H1 (cell line): ENCODE results near the gene IMPDH1. TPM values are rescaled to one million over a fixed set of nuclear protein-coding genes. Genes with fewer than 3 reads are reported as not detected.

Experiments
- CTCF ChIA-PET: fragments of 300-600 bp; sonication (Branson Sonifier 250); formaldehyde crosslinking; loops from one replicate; lab custom pipeline; 2021; ENCODE audit not compliant: partially characterized antibody; lab: Charles Lee
- POLR2A ChIA-PET: fragments of 300-600 bp; sonication (Branson Sonifier 250); formaldehyde crosslinking; loops from one replicate; lab custom pipeline; 2021; ENCODE audit warnings: inconsistent platforms; ENCODE audit not compliant: partially characterized antibody; lab: Charles Lee
- DNase-seq, 2 experiments: peaks; one replicate each; pipeline versions ENCODE4 v3.0.0 to v3.0.0-alpha.2; 2010 to 2022; ENCODE audit warnings: low spot score in 2 of 2, low read depth in 1 of 2, mixed read lengths in 1 of 2
- FAIRE-seq: peaks from 2 replicates; lab custom pipeline; 2011; peaks lifted over from hg19 to GRCh38; lab: Jason Lieb, UNC
- H2AFZ ChIP-seq: 2 replicates; pipeline ENCODE4 v1.8.1; 2012; ENCODE audit warnings: low read length, inconsistent platforms
- H2AK5ac ChIP-seq: 2 replicates; pipeline ENCODE4 v1.6.1; 2013; ENCODE audit warnings: low read depth, low read length
- H2BK120ac ChIP-seq: replicated peaks from 2 replicates; pipeline ENCODE3; 2013; ENCODE audit warnings: low read depth, low read length, inconsistent platforms
- H2BK12ac ChIP-seq: 2 replicates; pipeline ENCODE4 v1.6.1; 2013; ENCODE audit warnings: low read depth, low read length
- H2BK15ac ChIP-seq: 2 replicates; pipeline ENCODE4 v1.6.1; 2013; ENCODE audit warnings: low read length
- H2BK20ac ChIP-seq: 2 replicates; pipeline ENCODE4 v1.6.1; 2013; ENCODE audit warnings: low read length
- H2BK5ac ChIP-seq: 2 replicates; pipeline ENCODE4 v1.6.1; 2013; ENCODE audit warnings: low read depth, low read length
- H3K14ac ChIP-seq: 2 replicates; pipeline ENCODE4 v1.6.1; 2013; ENCODE audit warnings: inconsistent platforms; ENCODE audit not compliant: insufficient read length
- H3K18ac ChIP-seq: 2 replicates; pipeline ENCODE4 v1.6.1; 2013; ENCODE audit warnings: low read length; ENCODE audit errors: extremely low read depth
- H3K23ac ChIP-seq: 2 replicates; pipeline ENCODE4 v1.6.1; 2013; ENCODE audit warnings: inconsistent platforms; ENCODE audit not compliant: insufficient read length
- H3K23me2 ChIP-seq: 2 replicates; pipeline ENCODE4 v1.6.1; 2013; ENCODE audit warnings: low read depth, low read length
- H3K27ac ChIP-seq: 2 replicates; pipeline ENCODE4 v1.6.1; 2011; ENCODE audit warnings: low read depth, low read length, inconsistent platforms
- H3K27me3 ChIP-seq, 4 experiments: replicated peaks in 1 of 4; 1 replicate in 1 of 4; 2 replicates in 3 of 4; pipeline versions ENCODE4 v1.6.1 to v1.8.1; 2011 to 2013; ENCODE audit warnings: low read length in 3 of 4, mild to moderate bottlenecking in 3 of 4, inconsistent platforms in 2 of 4, mixed read lengths in 2 of 4, moderate library complexity in 1 of 4; ENCODE audit not compliant: control insufficient read depth in 3 of 4, insufficient read depth in 3 of 4; ENCODE audit errors: extremely low read depth in 1 of 4
- H3K36me3 ChIP-seq, 4 experiments: 2 replicates each; pipeline versions ENCODE4 v1.6.1 to v1.8.1; 2011 to 2013; ENCODE audit warnings: mild to moderate bottlenecking in 4 of 4, low read length in 3 of 4, moderate library complexity in 2 of 4, control low read depth in 1 of 4, inconsistent platforms in 1 of 4; ENCODE audit not compliant: insufficient read depth in 4 of 4, control insufficient read depth in 2 of 4
- H3K4ac ChIP-seq: replicated peaks from 2 replicates; pipeline ENCODE3; 2013; ENCODE audit warnings: low read length, low read depth, mixed read lengths, inconsistent platforms; ENCODE audit not compliant: insufficient read length
- H3K4me1 ChIP-seq, 4 experiments: replicated peaks in 1 of 4; 1 replicate in 1 of 4; 2 replicates in 3 of 4; pipeline versions ENCODE4 v1.6.1 to v1.8.1; 2011 to 2013; ENCODE audit warnings: low read length in 3 of 4, inconsistent platforms in 2 of 4, mixed read lengths in 1 of 4; ENCODE audit not compliant: insufficient read depth in 4 of 4, control insufficient read depth in 3 of 4
- H3K4me2 ChIP-seq, 2 experiments: 2 replicates each; pipeline versions ENCODE4 v1.6.1 to v1.8.1; 2011 to 2013; ENCODE audit warnings: low read depth in 2 of 2, low read length in 2 of 2, control low read depth in 1 of 2, inconsistent platforms in 1 of 2, mild to moderate bottlenecking in 1 of 2; ENCODE audit not compliant: insufficient read depth in 1 of 2
- H3K4me3 ChIP-seq, 4 experiments: fragments of 200-600, 300-600 bp in 1 of 4; sonication (generic), shearing (Covaris generic), sonication (Bioruptor Twin) in 1 of 4; 2 replicates each; pipeline versions ENCODE4 v1.5.1 to v1.8.1; 2011 to 2016; ENCODE audit warnings: low read length in 4 of 4, low read depth in 3 of 4, control low read depth in 2 of 4, inconsistent platforms in 2 of 4, mild to moderate bottlenecking in 2 of 4, mixed read lengths in 1 of 4, moderate library complexity in 1 of 4; ENCODE audit not compliant: insufficient read depth in 2 of 4; ENCODE audit errors: extremely low read depth in 1 of 4
- H3K56ac ChIP-seq: replicated peaks from 2 replicates; pipeline ENCODE3; 2013; ENCODE audit warnings: low read depth, mild to moderate bottlenecking, mixed read lengths, low read length, inconsistent platforms; ENCODE audit not compliant: insufficient read length
- H3K79me1 ChIP-seq: 2 replicates; pipeline ENCODE4 v1.6.1; 2013; ENCODE audit warnings: low read depth, low read length, control low read depth
- H3K79me2 ChIP-seq, 2 experiments: 2 replicates each; pipeline versions ENCODE4 v1.6.1 to v1.8.1; 2012 to 2013; ENCODE audit warnings: low read length in 2 of 2, mild to moderate bottlenecking in 2 of 2, inconsistent platforms in 1 of 2; ENCODE audit not compliant: insufficient read depth in 2 of 2, control insufficient read depth in 1 of 2
- H3K9ac ChIP-seq, 4 experiments: replicated peaks in 1 of 4; 1 replicate in 1 of 4; 2 replicates in 3 of 4; pipeline versions ENCODE4 v1.6.1 to v1.8.1; 2011 to 2013; ENCODE audit warnings: low read depth in 3 of 4, low read length in 3 of 4, control low read depth in 2 of 4, mild to moderate bottlenecking in 2 of 4, moderate library complexity in 2 of 4, inconsistent platforms in 1 of 4; ENCODE audit errors: extremely low read depth in 1 of 4
- H3K9me3 ChIP-seq, 2 experiments: 2 replicates each; pipeline versions ENCODE4 v1.6.1 to v1.8.1; 2012 to 2013; ENCODE audit warnings: mild to moderate bottlenecking in 2 of 2, moderate library complexity in 2 of 2, control low read depth in 1 of 2, inconsistent platforms in 1 of 2, low read depth in 1 of 2, low read length in 1 of 2, mixed read lengths in 1 of 2; ENCODE audit not compliant: insufficient read depth in 2 of 2
- H4K20me1 ChIP-seq, 2 experiments: replicated peaks in 1 of 2; 2 replicates each; pipeline versions ENCODE3 to v1.8.1; 2011 to 2013; ENCODE audit warnings: inconsistent platforms in 2 of 2, low read length in 2 of 2, mild to moderate bottlenecking in 1 of 2; ENCODE audit not compliant: insufficient read depth in 2 of 2, control insufficient read depth in 1 of 2
- H4K5ac ChIP-seq: 2 replicates; pipeline ENCODE4 v1.6.1; 2013; ENCODE audit warnings: low read length, low read depth, mixed read lengths, inconsistent platforms; ENCODE audit not compliant: insufficient read length
- H4K8ac ChIP-seq: 2 replicates; pipeline ENCODE4 v1.8.0; 2013; ENCODE audit warnings: mild to moderate bottlenecking, moderate library complexity, low read length, inconsistent platforms; ENCODE audit not compliant: insufficient read depth; ENCODE audit errors: extremely low read depth
- H4K91ac ChIP-seq: replicated peaks from 2 replicates; pipeline ENCODE3; 2013; ENCODE audit warnings: low read length, mixed read lengths, inconsistent platforms; ENCODE audit not compliant: insufficient read length
- BCL11A ChIP-seq, 2 experiments: IDR thresholded peaks; one replicate each; pipeline ENCODE4 v1.6.1; 2011; ENCODE audit warnings: low read depth in 2 of 2, low read length in 2 of 2, mild to moderate bottlenecking in 2 of 2
- GABPA ChIP-seq: IDR thresholded peaks from 2 replicates; pipeline ENCODE4 v1.6.1; 2011; ENCODE audit warnings: mild to moderate bottlenecking, low read length, moderate library complexity, borderline replicate concordance; ENCODE audit not compliant: insufficient read depth
- JUND ChIP-seq: IDR thresholded peaks from 2 replicates; pipeline ENCODE4 v1.6.1; 2011; ENCODE audit warnings: mild to moderate bottlenecking, improper control_type of control experiment, low read length
- RNF2 ChIP-seq: fragments of 200-900, 300-1000 bp; sonication (generic); IDR thresholded peaks from 2 replicates; pipeline ENCODE4 v1.7.1; 2016; ENCODE audit warnings: borderline replicate concordance, low read depth, mild to moderate bottlenecking, antibody characterized with exemption, low read length; ENCODE audit not compliant: poor library complexity, severe bottlenecking; ENCODE audit errors: missing control alignments
- RXRA ChIP-seq: IDR thresholded peaks from 2 replicates; pipeline ENCODE4 v1.6.1; 2011; ENCODE audit warnings: low read depth, mild to moderate bottlenecking, low read length, moderate library complexity; ENCODE audit not compliant: insufficient read depth
- TAF1 ChIP-seq: IDR thresholded peaks from 2 replicates; pipeline ENCODE4 v1.6.1; 2011; ENCODE audit warnings: mild to moderate bottlenecking, low read depth, low read length
- WGBS, 2 experiments: shearing (Covaris generic) in 1 of 2; methylation state at CpG; one replicate each; pipeline versions ENCODE4 v1.1.6 to v1.1.7; 2013 to 2015; ENCODE audit warnings: low lambda C conversion rate in 2 of 2, mixed read lengths in 2 of 2, inconsistent platforms in 1 of 2, low coverage in 1 of 2, missing lambda C conversion rate in 1 of 2; ENCODE audit not compliant: insufficient replicate concordance in 2 of 2, insufficient coverage in 1 of 2, insufficient read length in 1 of 2; ENCODE audit errors: extremely low coverage in 1 of 2, missing lambda C conversion rate in 1 of 2; 5-methylcytosine and 5-hydroxymethylcytosine counted together
- polyA plus RNA-seq, 7 experiments: library from polyadenylated mRNA; depleted of rRNA in 3 of 7; stranded (reverse) in 5 of 7; unstranded in 2 of 7; fragments of >200 nt in 5 of 7; fragments of 200-250 nt in 2 of 7; gene quantifications; 1 replicate in 5 of 7; 2 replicates in 1 of 7; 4 replicates in 1 of 7; pipeline versions ENCODE4 v1.2.1 to v1.2.3, GENCODE V29; 2011 to 2013; ENCODE audit warnings: missing spikeins in 2 of 7, mixed read lengths in 2 of 7
- total RNA-seq: library from RNA; stranded (reverse); fragmentation: NEBNext Ultra II Directional; extraction: Animal tissue kit (Norgen Biotek cat#: 25700); gene quantifications from 2 replicates; pipeline ENCODE4 v1.2.1, GENCODE V29; 2021
- TF ChIP-seq, protein P1 (sequence below), 3 experiments: IDR thresholded peaks; 1 replicate in 2 of 3; 2 replicates in 1 of 3; pipeline versions ENCODE4 v1.5.1 to v1.6.1; 2011; ENCODE audit warnings: low read length in 3 of 3, mild to moderate bottlenecking in 3 of 3, inconsistent platforms in 2 of 3, low read depth in 1 of 3, moderate library complexity in 1 of 3; ENCODE audit not compliant: insufficient read depth in 1 of 3; ENCODE audit errors: control extremely low read depth in 1 of 3

The IMPDH1 gene
- total and polyA plus RNA-seq, 2 of the 8 experiments (the other 6 are each of a cell fraction or from before 2014, with no cell fraction given) = 45.8 TPM

DNA sequence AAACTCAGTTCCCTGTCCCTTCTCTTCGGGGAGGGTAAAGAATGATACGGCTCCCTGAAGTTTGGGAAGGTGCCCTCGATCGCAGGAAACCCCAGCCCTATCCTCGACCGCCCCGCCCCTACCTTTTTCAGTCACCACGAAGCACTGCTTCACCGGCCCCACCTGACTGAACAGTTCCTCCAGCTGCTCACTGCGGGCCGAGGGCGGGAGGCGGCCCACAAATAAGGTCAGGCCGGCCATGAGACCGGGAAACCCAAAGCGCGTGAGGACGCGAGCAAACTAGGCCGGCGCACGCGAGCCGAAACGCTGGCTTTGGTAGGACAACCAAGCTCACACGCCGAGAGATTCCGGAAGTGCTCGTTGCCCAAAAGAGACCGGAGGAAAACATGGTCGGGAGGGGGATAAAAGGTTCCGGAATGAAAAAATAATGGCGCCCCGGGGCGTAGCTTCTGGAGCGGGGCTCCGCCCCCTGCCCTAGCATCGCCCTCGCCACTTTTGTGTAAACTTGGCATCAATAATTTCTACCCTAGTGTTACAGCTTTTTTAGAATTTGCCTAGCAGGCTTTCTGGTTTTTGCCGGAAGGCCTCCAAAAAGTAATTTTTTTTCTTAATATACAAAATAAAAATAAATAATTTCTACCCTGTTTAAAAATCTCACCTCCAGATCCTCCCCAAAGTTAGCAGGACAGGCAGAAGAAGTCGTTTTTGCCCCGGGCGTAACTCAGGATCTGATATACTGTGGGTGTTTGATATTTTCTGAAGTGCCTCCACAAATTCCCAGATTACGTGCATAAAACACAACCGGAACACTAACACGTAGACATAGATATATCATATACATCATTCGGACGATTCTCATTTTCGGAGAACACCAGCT lies 66.0 kb downstream of the IMPDH1 start, which contains the start of gene RBM28:
Gene RBM28, minus strand, starts transcription at position 355 of the 877 bp plus-strand sequence. Its CDS starts 115 bp downstream, at position 240.
- Histone ChIP-seq H3K23me2 (peaks cover 4% of the 10 kb centered on the region; the same call in 1 of the 2 replicates), H2AFZ (peak within 1 kb of the TSS; percentile 90), H4K5ac (peak within 1 kb of the TSS; percentile 92), H3K4me1 (peaks cover 0 to 5% (median 4%) of the 10 kb centered on the region in 4 experiments; a peak in 3 of 7 replicates), H3K27ac (peak within 1 kb of the TSS; percentile 90), H4K91ac (peak within 1 kb of the TSS; percentile 61), H3K36me3 (peaks cover 2 to 7% (median 7%) of the 10 kb centered on the region in 4 experiments; a peak in 5 of 8 replicates), H3K27me3 (peaks cover under 1 to 7% (median 2%) of the 10 kb centered on the region in 4 experiments; a peak in 6 of 7 replicates), H2BK20ac (no peak within 1 kb of the TSS), H3K14ac (no peak within 1 kb of the TSS), H2BK5ac (peak within 1 kb of the TSS; percentile 87; the same call in 1 of the 2 replicates), H2BK12ac (no peak within 1 kb of the TSS), H3K9ac (peak within 1 kb of the TSS; percentile 59 to 91 (median 77)), H3K79me2 (peaks cover 18 to 34% of the 10 kb centered on the region in 2 experiments), H4K8ac (peak within 1 kb of the TSS; percentile 97), H3K9me3 (no peaks in the 10 kb centered on the region), H3K56ac (peak within 1 kb of the TSS; percentile 74), H2BK120ac (no peak within 1 kb of the TSS), H2AK5ac (no peak within 1 kb of the TSS), H2BK15ac (no peak within 1 kb of the TSS; the same call in 1 of the 2 replicates), H3K4ac (no peak within 1 kb of the TSS), H4K20me1 (peaks cover 0 to 2% of the 10 kb centered on the region in 2 experiments), H3K4me2 (peak within 1 kb of the TSS; percentile 78 to 92), H3K18ac (peak within 1 kb of the TSS; percentile 92), H3K79me1 (peaks cover 6% of the 10 kb centered on the region), H3K23ac (no peak within 1 kb of the TSS), H3K4me3 (peak within 1 kb of the TSS; percentile 67 to 90 (median 88))
- FAIRE-seq = no peak
- ChIA-PET POLR2A (interaction anchor here (0.7 to 1.6 kb wide), 10 partner anchors 10 to 529 kb away, joined by 3 to 7 read pairs (median 4); no protein-coding TSS in a partner anchor), CTCF (interaction anchor here (0.6 to 13.6 kb wide), 8 partner anchors 10 to 126 kb away, joined by 3 to 345 read pairs (median 5); no protein-coding TSS in a partner anchor)
- WGBS, 2 experiments = 17% methylated on average over 48 of the region's 49 CpGs; no CpG with 5 or more reads in 1 of the 2 experiments
- DNase-seq = peak; percentile 65 to 95
- TF ChIP-seq TAF1 (peak; percentile 97), BCL11A (IDR thresholded peaks at IDR 0.05; ENCODE audit: low read depth in 2 of 2, low read length in 2 of 2) (no peak), RXRA (no peak), JUND (peak; percentile 72; the same call in 1 of the 2 replicates), GABPA (peak; percentile 99), RNF2 (no peak)
- TF ChIP-seq, protein P1, sequence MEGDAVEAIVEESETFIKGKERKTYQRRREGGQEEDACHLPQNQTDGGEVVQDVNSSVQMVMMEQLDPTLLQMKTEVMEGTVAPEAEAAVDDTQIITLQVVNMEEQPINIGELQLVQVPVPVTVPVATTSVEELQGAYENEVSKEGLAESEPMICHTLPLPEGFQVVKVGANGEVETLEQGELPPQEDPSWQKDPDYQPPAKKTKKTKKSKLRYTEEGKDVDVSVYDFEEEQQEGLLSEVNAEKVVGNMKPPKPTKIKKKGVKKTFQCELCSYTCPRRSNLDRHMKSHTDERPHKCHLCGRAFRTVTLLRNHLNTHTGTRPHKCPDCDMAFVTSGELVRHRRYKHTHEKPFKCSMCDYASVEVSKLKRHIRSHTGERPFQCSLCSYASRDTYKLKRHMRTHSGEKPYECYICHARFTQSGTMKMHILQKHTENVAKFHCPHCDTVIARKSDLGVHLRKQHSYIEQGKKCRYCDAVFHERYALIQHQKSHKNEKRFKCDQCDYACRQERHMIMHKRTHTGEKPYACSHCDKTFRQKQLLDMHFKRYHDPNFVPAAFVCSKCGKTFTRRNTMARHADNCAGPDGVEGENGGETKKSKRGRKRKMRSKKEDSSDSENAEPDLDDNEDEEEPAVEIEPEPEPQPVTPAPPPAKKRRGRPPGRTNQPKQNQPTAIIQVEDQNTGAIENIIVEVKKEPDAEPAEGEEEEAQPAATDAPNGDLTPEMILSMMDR (IDR thresholded peaks at IDR 0.05; ENCODE audit: control extremely low read depth in 1 of 3, insufficient read depth in 1 of 3, low read depth in 1 of 3, low read length in 3 of 3) = no peak
